ENCODE measurements around the gene THADA. TPM values are rescaled to one million over a fixed set of nuclear protein-coding genes. Genes with fewer than 3 reads are reported as not detected.

The THADA gene
- total and polyA plus RNA-seq, 8 donors, result 32.9 to 42.7 (median 37.2) TPM

- intact Hi-C loops (cut with DNase I), result no loop called here
Observed at GRCh38 chr2:43384143-43384542, 211.7 kb downstream of the THADA start.

DNA sequence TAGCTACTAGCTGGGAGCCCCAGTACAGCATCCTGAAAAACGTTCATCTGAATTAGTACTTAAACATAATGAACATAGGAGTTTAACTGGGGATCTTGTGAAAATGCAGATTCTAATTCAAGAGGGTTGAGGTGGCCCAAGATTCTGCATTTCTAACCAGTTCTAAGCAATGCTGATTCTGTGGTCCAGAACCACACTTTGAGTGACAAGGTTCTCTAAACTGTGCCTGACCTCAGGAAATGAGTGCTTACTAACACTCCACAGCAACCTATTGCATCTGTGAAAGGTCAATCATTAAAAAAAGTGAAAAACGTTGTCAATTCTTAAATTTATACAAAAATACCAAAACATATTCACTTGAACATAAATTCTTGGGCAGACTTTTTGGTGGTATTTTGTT lies 212.3 kb downstream of the THADA start:
- TF ChIP-seq, protein P1, sequence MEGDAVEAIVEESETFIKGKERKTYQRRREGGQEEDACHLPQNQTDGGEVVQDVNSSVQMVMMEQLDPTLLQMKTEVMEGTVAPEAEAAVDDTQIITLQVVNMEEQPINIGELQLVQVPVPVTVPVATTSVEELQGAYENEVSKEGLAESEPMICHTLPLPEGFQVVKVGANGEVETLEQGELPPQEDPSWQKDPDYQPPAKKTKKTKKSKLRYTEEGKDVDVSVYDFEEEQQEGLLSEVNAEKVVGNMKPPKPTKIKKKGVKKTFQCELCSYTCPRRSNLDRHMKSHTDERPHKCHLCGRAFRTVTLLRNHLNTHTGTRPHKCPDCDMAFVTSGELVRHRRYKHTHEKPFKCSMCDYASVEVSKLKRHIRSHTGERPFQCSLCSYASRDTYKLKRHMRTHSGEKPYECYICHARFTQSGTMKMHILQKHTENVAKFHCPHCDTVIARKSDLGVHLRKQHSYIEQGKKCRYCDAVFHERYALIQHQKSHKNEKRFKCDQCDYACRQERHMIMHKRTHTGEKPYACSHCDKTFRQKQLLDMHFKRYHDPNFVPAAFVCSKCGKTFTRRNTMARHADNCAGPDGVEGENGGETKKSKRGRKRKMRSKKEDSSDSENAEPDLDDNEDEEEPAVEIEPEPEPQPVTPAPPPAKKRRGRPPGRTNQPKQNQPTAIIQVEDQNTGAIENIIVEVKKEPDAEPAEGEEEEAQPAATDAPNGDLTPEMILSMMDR (IDR thresholded peaks at IDR 0.05), result no peak
- Histone ChIP-seq H3K36me3 (no peaks in the 10 kb centered on the region), H3K27ac (no peak overlapping the region), H3K27me3 (no peaks in the 10 kb centered on the region), H3K9me3 (no peaks in the 10 kb centered on the region), H3K4me3 (no peak overlapping the region), H3K4me1 (peaks cover 8 to 14% of the 10 kb centered on the region in 2 donors)
- ATAC-seq, result no peak
- intact Hi-C loops (cut with DNase I), result no loop called here
- no peak for DNase-seq

More at GRCh38 chr2:43384143-43384542, 211.7 kb downstream of the THADA start:
- no peaks in the 10 kb centered on the region for H3K36me3 ChIP-seq
- H3K4me1 ChIP-seq, result peaks cover 8 to 14% of the 10 kb centered on the region in 2 donors
- no peak overlapping the region for H3K27ac ChIP-seq
- no peaks in the 10 kb centered on the region for H3K27me3 ChIP-seq
- no peak overlapping the region for H3K4me3 ChIP-seq
- DNase-seq, result no peak
- no peak for ATAC-seq
- H3K9me3 ChIP-seq, result no peaks in the 10 kb centered on the region
- TF ChIP-seq, protein P1 (IDR thresholded peaks at IDR 0.05), result no peak

DNA sequence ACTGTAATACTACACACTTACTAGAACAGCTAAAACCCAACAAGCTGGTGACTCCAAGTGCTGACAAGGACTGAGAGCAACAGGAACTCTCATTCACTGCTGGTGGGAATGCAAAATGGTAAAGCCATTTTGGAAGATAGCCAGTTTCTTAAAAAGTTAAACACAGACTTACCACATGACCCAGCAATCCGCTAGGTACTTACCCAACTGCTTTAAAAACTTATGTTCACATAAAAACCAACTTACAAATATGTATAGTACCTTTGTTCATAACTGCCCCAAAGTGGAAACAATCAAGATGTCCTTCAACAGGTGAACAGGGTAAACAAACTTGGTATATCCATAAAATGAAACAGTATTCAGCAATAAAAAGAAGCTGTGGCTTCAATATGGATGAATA lies 216.3 kb downstream of the THADA start:
- intact Hi-C loops (cut with DNase I), result no loop called here
- ATAC-seq (no peak), DNase-seq (no peak)
- H3K4me1 ChIP-seq, result no peaks in the 10 kb centered on the region
- no peaks in the 10 kb centered on the region for H3K27me3 ChIP-seq
- H3K36me3 ChIP-seq, result no peaks in the 10 kb centered on the region
- TF ChIP-seq, protein P1 (IDR thresholded peaks at IDR 0.05), result no peak
- H3K27ac ChIP-seq, result no peak overlapping the region
- H3K9me3 ChIP-seq, result no peaks in the 10 kb centered on the region
- no peak overlapping the region for H3K4me3 ChIP-seq

DNA sequence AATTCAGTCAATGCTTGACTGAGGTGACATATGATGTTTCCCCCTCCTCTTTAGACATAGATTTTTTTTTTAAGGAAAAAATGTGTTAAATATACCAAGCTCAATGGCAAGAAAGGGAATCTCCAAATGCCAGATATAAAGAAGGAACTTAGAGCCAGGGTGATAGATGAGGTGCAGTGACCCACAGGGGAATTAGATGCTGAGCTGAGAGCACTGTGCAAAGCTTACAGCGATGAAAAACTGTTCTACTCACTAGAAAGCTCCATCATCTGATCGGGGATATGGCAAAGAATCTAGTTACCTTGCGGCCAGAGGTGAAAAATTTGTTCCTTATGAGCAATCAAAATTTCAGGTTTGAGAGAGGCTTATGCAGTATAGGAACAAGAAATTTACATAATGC lies 218.5 kb downstream of the THADA start:
- H3K4me1 ChIP-seq, result no peaks in the 10 kb centered on the region
- TF ChIP-seq, protein P1 (IDR thresholded peaks at IDR 0.05), result no peak
- no peaks in the 10 kb centered on the region for H3K36me3 ChIP-seq
- no peak overlapping the region for H3K4me3 ChIP-seq
- no peaks in the 10 kb centered on the region for H3K27me3 ChIP-seq
- ATAC-seq (no peak), DNase-seq (no peak)
- no peak overlapping the region for H3K27ac ChIP-seq
- intact Hi-C loops (cut with DNase I), result no loop called here
- H3K9me3 ChIP-seq, result no peaks in the 10 kb centered on the region

DNA sequence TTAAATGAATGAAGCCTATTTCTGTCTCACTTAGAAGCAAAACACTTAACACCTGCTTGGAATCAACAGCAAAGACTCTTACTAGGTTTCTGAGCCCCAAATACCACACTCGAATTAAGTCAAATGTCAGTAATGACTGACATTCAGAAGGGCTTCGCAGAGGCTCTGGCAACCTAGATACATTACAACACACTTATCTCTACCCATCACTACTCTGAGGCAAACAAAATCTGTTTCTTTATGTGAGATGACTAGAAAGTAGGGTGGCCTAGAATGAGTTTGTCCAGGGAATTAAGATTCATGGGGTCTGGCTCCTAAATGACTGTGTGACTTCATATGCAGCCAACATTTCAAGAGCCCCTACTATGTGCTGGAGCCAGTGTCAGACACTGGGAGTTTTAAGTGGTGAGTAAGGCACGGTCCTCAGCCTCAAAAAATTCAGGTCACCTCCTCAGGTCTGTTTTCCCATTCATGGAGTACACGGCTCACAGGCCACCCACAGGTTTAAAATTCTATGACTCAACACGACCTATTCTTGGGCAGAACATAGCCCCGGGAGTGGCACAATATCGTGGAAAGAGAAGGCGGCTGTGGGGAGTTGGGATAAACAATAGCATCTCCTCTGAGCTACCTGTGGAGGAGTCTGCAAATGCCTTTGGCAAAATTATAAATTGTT lies 219.2 kb downstream of the THADA start:
- Histone ChIP-seq H3K27me3 (no peaks in the 10 kb centered on the region), H3K4me1 (no peaks in the 10 kb centered on the region), H3K9me3 (no peaks in the 10 kb centered on the region), H3K4me3 (no peak overlapping the region), H3K36me3 (no peaks in the 10 kb centered on the region), H3K27ac (no peak overlapping the region)
- TF ChIP-seq, protein P1 (IDR thresholded peaks at IDR 0.05), result no peak
- no peak for ATAC-seq
- intact Hi-C loops (cut with DNase I), result no loop called here
- DNase-seq, result no peak
